Activated CD4-positive, alpha-beta T cell treated with anti-CD3 and anti-CD28 coated beads, Interleukin-10, Interleukin-2, amounts not matched to agents 100 ng/mL and 50 ng/mL, durations not matched to agents 16 hours and 8 hours (primary cell): ENCODE data around the gene ST3GAL5.

Experiments
- DNase-seq: peaks from one replicate; pipeline ENCODE4 v3.0.0-alpha.2; 2020

Gene ST3GAL5

GRCh38 chr2:85865539-85866164, 23.1 kb downstream of the ST3GAL5 start:
- DNase-seq: peak; percentile 88

GRCh38 chr2:85864654-85865053, 24.1 kb downstream of the ST3GAL5 start:
- no peak for DNase-seq

GRCh38 chr2:85862426-85862825, 26.4 kb downstream of the ST3GAL5 start:
- peak; percentile 45 for DNase-seq

GRCh38 chr2:85861650-85862049, 27.1 kb downstream of the ST3GAL5 start:
- peak; percentile 60 for DNase-seq

GRCh38 chr2:85861180-85861579, 27.6 kb downstream of the ST3GAL5 start:
- peak; percentile 79 for DNase-seq

GRCh38 chr2:85858841-85859240, 29.9 kb downstream of the ST3GAL5 start:
- DNase-seq: no peak

- DNase-seq: no peak
Measured at GRCh38 chr2:85854897-85855296, 33.9 kb downstream of the ST3GAL5 start.

- no peak for DNase-seq
Measured at GRCh38 chr2:85854166-85854509, 34.7 kb downstream of the ST3GAL5 start.

- peak; percentile 66 for DNase-seq
Measured at GRCh38 chr2:85853499-85854165, 35.2 kb downstream of the ST3GAL5 start.

GRCh38 chr2:85852937-85853498, 35.8 kb downstream of the ST3GAL5 start:
- DNase-seq: peak; percentile 76

GRCh38 chr2:85852152-85852840, 36.5 kb downstream of the ST3GAL5 start:
- no peak for DNase-seq

GRCh38 chr2:85851253-85852151, 37.3 kb downstream of the ST3GAL5 start:
- no peak for DNase-seq

- DNase-seq: no peak
Measured at GRCh38 chr2:85850451-85850850, 38.3 kb downstream of the ST3GAL5 start.

- DNase-seq: no peak
Measured at GRCh38 chr2:85847051-85847588, 41.7 kb downstream of the ST3GAL5 start.

GRCh38 chr2:85846411-85846810, 42.4 kb downstream of the ST3GAL5 start:
- DNase-seq: no peak

GRCh38 chr2:85844486-85844885, 44.3 kb downstream of the ST3GAL5 start:
- no peak for DNase-seq

- peak; percentile 35 for DNase-seq
Measured at GRCh38 chr2:85843543-85843942, 45.2 kb downstream of the ST3GAL5 start.

GRCh38 chr2:85840091-85840490, 48.7 kb downstream of the ST3GAL5 start:
- no peak for DNase-seq

GRCh38 chr2:85839461-85839860, 49.3 kb downstream of the ST3GAL5 start:
- DNase-seq: no peak

- DNase-seq: no peak
Measured at GRCh38 chr2:85838641-85839040, 50.1 kb downstream of the ST3GAL5 start.

GRCh38 chr2:85838181-85838580, 50.6 kb downstream of the ST3GAL5 start:
- DNase-seq: no peak

GRCh38 chr2:85834466-85834865, 54.3 kb downstream of the ST3GAL5 start:
- no peak for DNase-seq

GRCh38 chr2:85831735-85832134, 57.1 kb downstream of the ST3GAL5 start:
- peak; percentile 60 for DNase-seq
